M059J (cell line): ENCODE results near the gene SLC22A31. TPM values are rescaled to one million over a fixed set of nuclear protein-coding genes. Genes with fewer than 3 reads are reported as not detected.
"Not testable (repeated sequence)": the region's sequence is repeated elsewhere in the genome, so short reads cannot be mapped to it uniquely, and the experiment has no call there.

Source experiments
- DNase-seq: peaks from one replicate; pipeline ENCODE4 v3.0.0-alpha.2; 2012; ENCODE audit warnings: low read depth
- total RNA-seq: library from RNA; depleted of rRNA; stranded (reverse); fragments of >200 nt; shearing (Covaris generic); gene quantifications from 2 replicates; pipeline ENCODE4 v1.2.3, GENCODE V29; 2014

SLC22A31 gene
- total RNA-seq, 1 experiment from 2014 or later = not detected

GRCh38 chr16:89178453-89179147, 21.7 kb downstream of the SLC22A31 start:
- no peak for DNase-seq

- DNase-seq = no peak
These were observed 22.8 kb downstream of the SLC22A31 start for GRCh38 chr16:89177501-89177900.

- no peak for DNase-seq
These were observed 23.6 kb downstream of the SLC22A31 start for GRCh38 chr16:89176717-89177116.

GRCh38 chr16:89176147-89176690, 24.1 kb downstream of the SLC22A31 start:
- DNase-seq = no peak

- peak; percentile 34 for DNase-seq
These were observed 24.8 kb downstream of the SLC22A31 start for GRCh38 chr16:89175280-89176146.

- DNase-seq = peak; percentile 64
These were observed 25.5 kb downstream of the SLC22A31 start for GRCh38 chr16:89174877-89175276.

GRCh38 chr16:89174055-89174827, 26.1 kb downstream of the SLC22A31 start:
- no peak for DNase-seq

- DNase-seq = no peak
These were observed 27.0 kb downstream of the SLC22A31 start for GRCh38 chr16:89173174-89173921.

GRCh38 chr16:89172528-89173173, 27.7 kb downstream of the SLC22A31 start:
- peak; percentile 43 for DNase-seq

DNA sequence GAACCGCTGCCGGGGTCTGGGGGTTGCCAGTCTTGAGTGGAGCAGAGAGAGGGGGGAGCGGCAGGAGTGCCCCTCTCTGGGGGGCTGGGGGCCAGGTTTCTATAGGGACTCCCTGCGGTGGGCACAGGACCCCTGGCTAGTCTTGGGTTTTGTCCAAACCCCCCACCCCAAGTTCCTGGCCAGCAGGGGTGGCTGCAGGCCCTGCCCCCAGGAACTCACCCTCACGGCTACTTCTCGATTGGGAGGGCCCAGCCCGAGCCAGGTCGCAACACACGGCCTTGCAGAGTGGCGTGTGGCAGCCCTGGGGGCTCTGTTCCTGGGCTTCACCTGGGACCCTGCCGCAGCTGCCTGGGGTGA, 28.2 kb downstream of the SLC22A31 start:
- DNase-seq = no peak

DNA sequence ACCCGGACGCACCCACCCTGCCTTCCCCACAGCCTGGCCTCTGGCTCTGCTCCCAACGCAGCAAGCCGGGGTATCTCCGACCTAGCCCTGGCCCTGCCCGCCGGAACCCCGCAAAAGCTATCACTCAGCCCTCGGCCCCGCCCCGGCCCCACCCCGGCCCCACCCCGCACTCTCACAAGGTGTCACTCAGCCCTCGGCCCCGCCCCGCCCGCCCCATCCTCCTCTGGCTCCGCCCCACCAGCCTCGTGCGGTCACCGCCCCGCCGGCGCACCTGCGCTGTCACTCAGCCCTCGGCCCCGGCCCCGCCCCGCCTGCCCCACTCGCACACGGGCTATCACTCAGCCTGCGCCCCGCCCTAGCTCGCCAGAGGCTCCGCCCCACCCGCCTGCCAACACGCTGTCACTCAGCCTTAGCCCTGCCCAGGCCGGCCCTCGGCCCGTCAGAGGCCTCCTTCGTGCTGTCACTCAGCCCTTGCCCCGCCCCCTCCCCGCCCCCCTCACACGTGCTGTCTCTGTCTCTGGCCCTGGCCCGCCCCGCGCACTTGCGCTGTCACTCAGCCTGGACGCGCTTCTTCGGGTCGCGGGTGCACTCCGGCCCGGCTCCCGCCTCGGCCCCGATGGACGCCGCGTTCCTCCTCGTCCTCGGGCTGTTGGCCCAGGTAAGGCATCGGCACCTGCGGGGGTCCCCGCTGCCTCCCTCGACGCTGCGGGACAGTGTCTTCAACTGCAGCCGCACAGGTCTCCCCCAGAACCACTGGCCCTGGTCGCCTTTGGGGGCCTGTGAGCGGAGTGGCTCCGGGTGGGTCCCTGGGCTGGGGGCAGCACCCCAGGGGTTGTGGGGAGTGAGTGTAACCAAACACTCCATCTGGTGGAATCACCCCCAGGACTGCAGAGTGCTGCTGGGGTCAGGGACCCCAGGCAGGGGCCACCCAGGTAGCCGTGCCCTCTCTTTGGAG, 28.8 kb downstream of the SLC22A31 start, which contains the start of gene CDH15:
CDH15 (plus strand) TSS at position 533 of the 955 bp plus-strand sequence; CDS start at position 617, 84 bp downstream.
- DNase-seq = peak; percentile 82

- DNase-seq = peak; percentile 32
These were observed 29.8 kb downstream of the SLC22A31 start for GRCh38 chr16:89170346-89171215.

DNA sequence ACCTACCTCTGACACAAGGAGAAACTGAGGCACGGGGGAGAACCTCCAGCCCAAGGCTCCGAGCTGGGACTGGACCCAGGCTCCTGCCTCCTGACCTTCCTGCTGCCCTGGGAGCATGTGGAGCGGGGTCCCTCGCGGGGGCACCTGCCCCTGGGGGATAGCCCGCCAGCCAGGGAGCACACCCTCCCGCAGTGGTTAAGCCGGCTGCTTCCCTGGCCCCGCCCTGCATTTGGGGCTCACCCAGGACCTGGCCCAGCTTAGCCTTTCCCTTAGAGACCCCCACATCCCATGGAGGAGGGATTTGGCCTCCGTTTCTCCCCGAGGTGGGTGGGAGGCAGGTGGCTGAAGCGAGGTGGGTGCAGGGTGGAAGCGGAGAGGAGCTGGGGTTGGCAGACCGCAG, 30.6 kb downstream of the SLC22A31 start:
- no peak for DNase-seq

- DNase-seq = no peak
These were observed 31.8 kb downstream of the SLC22A31 start for GRCh38 chr16:89168381-89169189.

DNA sequence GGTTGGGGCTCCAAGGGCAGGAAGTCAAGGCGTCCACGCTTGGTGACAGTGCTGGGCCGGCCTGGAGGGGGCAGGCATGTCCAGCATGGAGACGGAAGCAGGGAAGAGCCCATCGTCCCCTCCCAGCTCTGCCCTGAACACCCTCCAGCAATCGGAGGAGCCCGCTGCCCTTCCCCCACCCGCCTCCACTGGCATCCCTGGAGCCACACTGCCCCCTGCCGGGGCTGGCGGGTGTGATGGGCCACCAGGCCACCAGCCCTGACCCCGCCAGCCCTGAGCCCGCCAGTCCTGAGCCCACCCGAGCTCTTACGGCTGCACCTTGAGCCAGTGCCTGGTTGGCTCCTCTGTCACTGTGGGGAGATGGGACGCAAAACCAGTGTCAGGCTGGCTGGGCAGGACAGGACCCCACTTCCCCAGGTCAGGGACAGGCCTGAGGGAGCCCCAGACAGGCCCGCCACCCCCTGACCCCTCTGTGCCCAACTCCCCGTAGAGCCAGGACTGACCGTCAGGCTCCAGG, 32.9 kb downstream of the SLC22A31 start:
- peak; percentile 62 for DNase-seq

- no peak for DNase-seq
These were observed 33.5 kb downstream of the SLC22A31 start for GRCh38 chr16:89166696-89167424.

GRCh38 chr16:89165681-89165979, 34.7 kb downstream of the SLC22A31 start:
- DNase-seq = not testable (repeated sequence)
